Astrocyte (in vitro differentiated cells and primary cell): ENCODE measurements around the gene TCEA2.

ENCODE experiments used
- EZH2 ChIP-seq: IDR thresholded peaks from 2 replicates; pipeline ENCODE4 v1.6.1; 2012; ENCODE audit warnings: mild to moderate bottlenecking, low read length, inconsistent platforms; ENCODE audit not compliant: insufficient read depth
- TF ChIP-seq, protein P1 (sequence below): IDR thresholded peaks from 2 replicates; pipeline ENCODE4 v1.5.1; 2011; ENCODE audit warnings: low read depth, mild to moderate bottlenecking, inconsistent platforms, low read length, moderate library complexity; ENCODE audit not compliant: insufficient read depth

DNA sequence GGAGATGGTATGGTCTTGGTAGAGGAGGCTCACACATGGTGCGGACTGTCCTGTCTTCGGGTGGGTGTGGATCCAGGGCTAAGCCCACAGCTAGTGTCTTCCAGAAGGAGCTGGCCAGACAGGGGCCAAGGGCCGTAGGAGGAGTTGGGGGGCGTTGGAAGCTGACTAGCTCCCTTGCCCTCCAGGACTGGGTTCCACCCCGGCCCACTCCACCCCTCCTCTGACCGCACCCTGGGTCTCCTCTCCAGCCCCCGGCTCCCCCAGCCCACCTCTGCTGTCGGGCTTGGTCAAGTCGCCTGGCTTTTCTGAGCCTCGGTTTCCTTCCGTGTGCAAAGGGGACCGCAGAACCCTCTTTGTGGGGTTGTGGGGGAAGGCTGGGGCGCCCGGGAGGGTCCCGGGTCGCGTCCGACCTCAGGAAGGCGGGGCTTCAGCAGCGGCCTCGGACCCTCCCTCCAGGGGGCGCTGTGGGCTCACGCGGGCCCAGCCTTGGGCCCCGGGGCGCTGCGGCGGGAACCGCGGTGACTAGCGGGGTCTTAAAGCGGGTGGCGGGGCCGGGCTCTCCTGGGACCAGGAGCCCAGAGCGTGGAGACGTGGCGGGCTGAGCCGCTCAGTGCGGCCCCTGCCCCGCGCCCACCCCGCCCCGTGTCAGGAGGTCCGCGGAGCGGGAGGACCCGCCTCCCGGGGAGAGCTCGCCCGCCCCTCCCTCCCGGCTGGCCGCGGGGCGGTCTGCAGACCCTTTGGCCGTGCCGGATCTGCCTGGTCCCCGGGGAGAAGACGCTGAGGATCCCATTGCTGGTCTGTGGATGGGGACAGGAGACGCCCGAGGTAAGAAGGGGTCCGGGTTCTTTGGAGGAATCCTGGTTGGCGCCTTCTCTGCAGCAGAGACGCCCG, 39.0 kb downstream of the TCEA2 start:
- TF ChIP-seq, protein P1, sequence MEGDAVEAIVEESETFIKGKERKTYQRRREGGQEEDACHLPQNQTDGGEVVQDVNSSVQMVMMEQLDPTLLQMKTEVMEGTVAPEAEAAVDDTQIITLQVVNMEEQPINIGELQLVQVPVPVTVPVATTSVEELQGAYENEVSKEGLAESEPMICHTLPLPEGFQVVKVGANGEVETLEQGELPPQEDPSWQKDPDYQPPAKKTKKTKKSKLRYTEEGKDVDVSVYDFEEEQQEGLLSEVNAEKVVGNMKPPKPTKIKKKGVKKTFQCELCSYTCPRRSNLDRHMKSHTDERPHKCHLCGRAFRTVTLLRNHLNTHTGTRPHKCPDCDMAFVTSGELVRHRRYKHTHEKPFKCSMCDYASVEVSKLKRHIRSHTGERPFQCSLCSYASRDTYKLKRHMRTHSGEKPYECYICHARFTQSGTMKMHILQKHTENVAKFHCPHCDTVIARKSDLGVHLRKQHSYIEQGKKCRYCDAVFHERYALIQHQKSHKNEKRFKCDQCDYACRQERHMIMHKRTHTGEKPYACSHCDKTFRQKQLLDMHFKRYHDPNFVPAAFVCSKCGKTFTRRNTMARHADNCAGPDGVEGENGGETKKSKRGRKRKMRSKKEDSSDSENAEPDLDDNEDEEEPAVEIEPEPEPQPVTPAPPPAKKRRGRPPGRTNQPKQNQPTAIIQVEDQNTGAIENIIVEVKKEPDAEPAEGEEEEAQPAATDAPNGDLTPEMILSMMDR = peak; percentile 34
- peak; percentile 83 for TF ChIP-seq EZH2
